Panc1 (cell line): ENCODE measurements around the gene KMT5B.

Experiments used
- POLR2AphosphoS5 ChIP-seq: IDR thresholded peaks from 2 replicates; pipeline ENCODE4 v1.6.1; 2012; ENCODE audit warnings: mild to moderate bottlenecking, low read depth, low read length, moderate library complexity
- SIN3A ChIP-seq: IDR thresholded peaks from 2 replicates; pipeline ENCODE4 v1.6.1; 2012; ENCODE audit warnings: low read depth, mild to moderate bottlenecking, low read length, moderate library complexity, borderline replicate concordance; ENCODE audit not compliant: insufficient read depth
- TCF7L2 ChIP-seq: IDR thresholded peaks from 2 replicates; pipeline ENCODE4 v1.6.1; 2011; ENCODE audit warnings: mild to moderate bottlenecking, low read depth, low read length, inconsistent platforms
- TF ChIP-seq, protein P1 (sequence below), 2 experiments: IDR thresholded peaks; 2 replicates each; pipeline ENCODE4 v1.6.1; 2011 to 2012; ENCODE audit warnings: low read depth in 2 of 2, control low read depth in 1 of 2, low read length in 1 of 2, mild to moderate bottlenecking in 1 of 2, moderate library complexity in 1 of 2; ENCODE audit not compliant: insufficient read depth in 1 of 2
- TF ChIP-seq, protein P2 (sequence below): fragments of 450-650 bp; IDR thresholded peaks from 2 replicates; pipeline ENCODE4 v1.5.1; 2017; ENCODE audit warnings: mild to moderate bottlenecking

- TF ChIP-seq, protein P1, sequence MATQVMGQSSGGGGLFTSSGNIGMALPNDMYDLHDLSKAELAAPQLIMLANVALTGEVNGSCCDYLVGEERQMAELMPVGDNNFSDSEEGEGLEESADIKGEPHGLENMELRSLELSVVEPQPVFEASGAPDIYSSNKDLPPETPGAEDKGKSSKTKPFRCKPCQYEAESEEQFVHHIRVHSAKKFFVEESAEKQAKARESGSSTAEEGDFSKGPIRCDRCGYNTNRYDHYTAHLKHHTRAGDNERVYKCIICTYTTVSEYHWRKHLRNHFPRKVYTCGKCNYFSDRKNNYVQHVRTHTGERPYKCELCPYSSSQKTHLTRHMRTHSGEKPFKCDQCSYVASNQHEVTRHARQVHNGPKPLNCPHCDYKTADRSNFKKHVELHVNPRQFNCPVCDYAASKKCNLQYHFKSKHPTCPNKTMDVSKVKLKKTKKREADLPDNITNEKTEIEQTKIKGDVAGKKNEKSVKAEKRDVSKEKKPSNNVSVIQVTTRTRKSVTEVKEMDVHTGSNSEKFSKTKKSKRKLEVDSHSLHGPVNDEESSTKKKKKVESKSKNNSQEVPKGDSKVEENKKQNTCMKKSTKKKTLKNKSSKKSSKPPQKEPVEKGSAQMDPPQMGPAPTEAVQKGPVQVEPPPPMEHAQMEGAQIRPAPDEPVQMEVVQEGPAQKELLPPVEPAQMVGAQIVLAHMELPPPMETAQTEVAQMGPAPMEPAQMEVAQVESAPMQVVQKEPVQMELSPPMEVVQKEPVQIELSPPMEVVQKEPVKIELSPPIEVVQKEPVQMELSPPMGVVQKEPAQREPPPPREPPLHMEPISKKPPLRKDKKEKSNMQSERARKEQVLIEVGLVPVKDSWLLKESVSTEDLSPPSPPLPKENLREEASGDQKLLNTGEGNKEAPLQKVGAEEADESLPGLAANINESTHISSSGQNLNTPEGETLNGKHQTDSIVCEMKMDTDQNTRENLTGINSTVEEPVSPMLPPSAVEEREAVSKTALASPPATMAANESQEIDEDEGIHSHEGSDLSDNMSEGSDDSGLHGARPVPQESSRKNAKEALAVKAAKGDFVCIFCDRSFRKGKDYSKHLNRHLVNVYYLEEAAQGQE (IDR thresholded peaks at IDR 0.05; ENCODE audit: insufficient read depth in 1 of 2, low read depth in 2 of 2, low read length in 1 of 2) = no peak
- TF ChIP-seq POLR2AphosphoS5 (no peak), SIN3A (no peak), TCF7L2 (no peak)
- TF ChIP-seq, protein P2, sequence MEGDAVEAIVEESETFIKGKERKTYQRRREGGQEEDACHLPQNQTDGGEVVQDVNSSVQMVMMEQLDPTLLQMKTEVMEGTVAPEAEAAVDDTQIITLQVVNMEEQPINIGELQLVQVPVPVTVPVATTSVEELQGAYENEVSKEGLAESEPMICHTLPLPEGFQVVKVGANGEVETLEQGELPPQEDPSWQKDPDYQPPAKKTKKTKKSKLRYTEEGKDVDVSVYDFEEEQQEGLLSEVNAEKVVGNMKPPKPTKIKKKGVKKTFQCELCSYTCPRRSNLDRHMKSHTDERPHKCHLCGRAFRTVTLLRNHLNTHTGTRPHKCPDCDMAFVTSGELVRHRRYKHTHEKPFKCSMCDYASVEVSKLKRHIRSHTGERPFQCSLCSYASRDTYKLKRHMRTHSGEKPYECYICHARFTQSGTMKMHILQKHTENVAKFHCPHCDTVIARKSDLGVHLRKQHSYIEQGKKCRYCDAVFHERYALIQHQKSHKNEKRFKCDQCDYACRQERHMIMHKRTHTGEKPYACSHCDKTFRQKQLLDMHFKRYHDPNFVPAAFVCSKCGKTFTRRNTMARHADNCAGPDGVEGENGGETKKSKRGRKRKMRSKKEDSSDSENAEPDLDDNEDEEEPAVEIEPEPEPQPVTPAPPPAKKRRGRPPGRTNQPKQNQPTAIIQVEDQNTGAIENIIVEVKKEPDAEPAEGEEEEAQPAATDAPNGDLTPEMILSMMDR = no peak
Measured at GRCh38 chr11:68136866-68137265, 76.2 kb downstream of the KMT5B start.
